ENCODE results near the gene PDZD7.

DNA sequence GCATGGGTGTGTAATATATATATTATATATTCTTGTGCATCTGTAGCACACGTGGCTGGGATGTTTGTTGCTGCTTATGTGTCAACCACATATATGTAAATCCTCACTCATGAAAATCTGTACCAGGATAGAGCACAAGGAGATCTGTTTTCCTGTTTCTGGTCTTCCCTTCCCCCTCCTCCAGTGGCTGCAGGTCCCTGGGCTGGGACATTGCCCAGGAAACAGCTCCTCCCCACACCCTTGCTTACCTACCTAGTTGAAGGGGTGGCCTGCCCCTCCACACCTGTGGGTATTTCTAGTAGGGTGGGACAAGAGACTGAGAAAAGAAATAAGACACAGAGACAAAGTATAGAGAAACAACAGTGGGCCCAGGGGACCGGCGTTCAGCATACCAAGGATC lies 2.3 kb upstream of the PDZD7 start:
- no peak for TF ChIP-seq GATA2 (IDR thresholded peaks at IDR 0.05; ENCODE audit: low read depth, low read length)
- TF ChIP-seq GATA3 (IDR thresholded peaks at IDR 0.05; ENCODE audit: low read depth, low read length), result no peak
